Mesothelial cell of epicardium (in vitro differentiated cells): ENCODE results near the gene HDGFL2. TPM values are rescaled to one million over a fixed set of nuclear protein-coding genes. Genes with fewer than 3 reads are reported as not detected.
A peak's percentile ranks its signal among the peaks of the same experiment; 100 is the strongest.
"Not testable (repeated sequence)": the region's sequence is repeated elsewhere in the genome, so short reads cannot be mapped to it uniquely, and the experiment has no call there.

ENCODE experiments used
- DNase-seq, 2 experiments: peaks; one replicate each; pipeline ENCODE4 v3.0.0; 2021; ENCODE audit warnings: low spot score in 2 of 2; ENCODE audit not compliant: unreplicated experiment in 2 of 2
- H3K27ac Mint-ChIP-seq: 2 replicates; pipeline ENCODE4 v1.8.0; 2021; ENCODE audit warnings: mixed read lengths
- H3K27me3 Mint-ChIP-seq: 2 replicates; pipeline ENCODE4 v1.8.0; 2021; ENCODE audit warnings: low read depth, mixed read lengths
- H3K36me3 Mint-ChIP-seq: 2 replicates; pipeline ENCODE4 v1.8.0; 2021; ENCODE audit warnings: mixed read lengths
- H3K4me1 Mint-ChIP-seq: 2 replicates; pipeline ENCODE4 v1.8.0; 2021; ENCODE audit warnings: mixed read lengths
- H3K4me3 Mint-ChIP-seq: 2 replicates; pipeline ENCODE4 v1.8.0; 2021; ENCODE audit warnings: mild to moderate bottlenecking, moderate library complexity, mixed read lengths
- H3K9me3 Mint-ChIP-seq: 2 replicates; pipeline ENCODE4 v1.8.0; 2021; ENCODE audit warnings: mixed read lengths
- CTCF ChIP-seq: fragments of 200-600 bp; sonication (generic); IDR thresholded peaks from one replicate; pipeline ENCODE4 v1.5.0; 2021; ENCODE audit warnings: antibody characterized with exemption; ENCODE audit not compliant: unreplicated experiment
- total RNA-seq: library from RNA; stranded (reverse); gene quantifications from 3 replicates; pipeline ENCODE4 v1.2.1, GENCODE V29; 2021

Gene HDGFL2
- total RNA-seq, 1 donor from 2014 or later, result 91.3 TPM

DNA sequence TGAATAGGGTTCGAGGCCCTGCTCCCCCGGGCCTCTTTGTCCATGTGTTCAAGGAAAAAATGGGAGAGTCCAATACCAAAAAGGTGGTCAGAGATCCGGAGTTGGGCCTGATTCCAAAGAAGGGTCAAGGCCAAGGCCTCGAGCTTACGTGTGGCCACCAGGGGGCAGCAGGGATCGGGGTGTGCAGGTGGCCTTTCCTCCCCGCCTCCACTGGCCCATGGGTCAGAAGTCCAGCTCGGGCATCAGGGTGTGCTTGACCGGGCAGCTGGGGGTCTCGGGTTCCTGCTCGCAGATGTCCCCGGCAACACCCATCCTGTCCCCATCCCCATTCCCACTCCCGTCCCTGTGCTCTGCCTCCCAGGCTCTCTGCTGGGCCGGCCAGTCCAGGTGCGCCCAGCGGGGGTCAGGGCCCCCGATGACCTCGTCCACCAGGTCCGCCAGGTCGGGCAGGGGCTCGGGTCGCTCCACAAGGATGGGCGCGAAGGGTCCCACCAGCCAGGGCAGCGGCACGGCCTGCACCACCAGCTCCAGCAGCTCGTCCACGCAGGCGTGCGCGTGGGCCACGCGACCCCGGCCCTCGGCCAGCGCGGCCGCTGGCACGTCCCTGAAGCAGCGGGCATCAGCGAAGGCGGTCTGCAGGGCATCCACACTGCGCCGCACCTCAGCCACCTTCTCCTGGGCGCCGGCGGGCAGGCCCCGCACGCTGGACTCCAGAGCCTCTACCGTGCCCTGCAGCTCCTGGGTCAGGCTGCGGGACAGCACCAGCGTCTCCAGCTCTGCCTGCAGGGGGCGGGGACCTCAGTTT, 51.4 kb downstream of the HDGFL2 start:
- H3K27ac Mint-ChIP-seq, result no peak overlapping the region
- no peak for DNase-seq
- no peaks in the 10 kb centered on the region for H3K9me3 Mint-ChIP-seq
- H3K4me3 Mint-ChIP-seq, result no peak overlapping the region
- peaks cover 4% of the 10 kb centered on the region for H3K4me1 Mint-ChIP-seq
- no peaks in the 10 kb centered on the region for H3K27me3 Mint-ChIP-seq
- TF ChIP-seq CTCF, result peak; percentile 65
- no peaks in the 10 kb centered on the region for H3K36me3 Mint-ChIP-seq

DNA sequence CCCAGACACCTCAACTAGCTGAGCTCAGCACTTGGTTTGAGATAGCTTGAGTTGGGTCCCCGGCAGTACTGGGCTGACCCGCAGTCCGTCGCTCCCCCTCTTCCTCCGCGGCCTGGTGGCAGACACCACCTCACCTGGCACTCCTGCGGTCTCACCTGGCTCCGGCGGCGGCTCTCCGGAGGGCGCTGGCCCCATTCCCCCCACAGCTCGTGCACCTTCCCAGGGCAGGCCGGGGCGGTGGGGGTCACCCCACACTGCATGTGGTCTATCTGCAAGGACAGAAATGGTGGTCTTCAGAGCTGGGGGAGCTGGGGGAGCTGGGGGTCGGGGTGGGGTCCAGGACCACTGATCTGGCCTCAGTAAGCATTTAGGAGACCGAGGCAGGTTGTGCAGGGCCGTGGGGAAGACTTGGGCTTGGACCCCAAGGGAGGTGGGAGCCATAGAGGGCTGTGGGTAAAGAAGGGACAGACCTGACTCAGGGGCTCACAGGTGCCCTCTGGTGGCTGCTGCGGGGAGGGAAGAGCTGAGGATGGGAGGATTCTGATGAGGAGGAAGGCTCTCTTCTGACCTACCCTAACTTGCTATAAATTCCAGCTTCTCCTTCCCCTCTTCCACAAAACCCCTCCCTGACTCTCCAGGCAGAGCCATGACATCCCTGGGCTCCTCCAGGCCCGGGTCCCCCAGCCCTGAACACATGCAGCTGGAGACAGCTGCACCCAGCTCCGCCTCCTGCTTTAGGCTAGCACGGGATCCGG, 52.9 kb downstream of the HDGFL2 start:
- H3K27me3 Mint-ChIP-seq, result no peaks in the 10 kb centered on the region
- no peak overlapping the region for H3K27ac Mint-ChIP-seq
- DNase-seq, result peak in 1 of 2 experiments; percentile 71
- H3K9me3 Mint-ChIP-seq, result no peaks in the 10 kb centered on the region
- TF ChIP-seq CTCF, result no peak
- H3K4me3 Mint-ChIP-seq, result no peak overlapping the region
- H3K36me3 Mint-ChIP-seq, result no peaks in the 10 kb centered on the region
- peaks cover 1% of the 10 kb centered on the region for H3K4me1 Mint-ChIP-seq

GRCh38 chr19:4525563-4526002, 53.5 kb downstream of the HDGFL2 start:
- Mint-ChIP-seq H3K4me1 (no peaks in the 10 kb centered on the region), H3K9me3 (no peaks in the 10 kb centered on the region), H3K27me3 (peaks cover 2% of the 10 kb centered on the region), H3K4me3 (no peak overlapping the region), H3K36me3 (no peaks in the 10 kb centered on the region), H3K27ac (no peak overlapping the region)
- TF ChIP-seq CTCF, result no peak
- no peak for DNase-seq

- not testable (repeated sequence) for H3K36me3 Mint-ChIP-seq, DNase-seq, H3K27ac Mint-ChIP-seq, H3K27me3 Mint-ChIP-seq, H3K4me3 Mint-ChIP-seq, H3K4me1 Mint-ChIP-seq, H3K9me3 Mint-ChIP-seq
Measured at GRCh38 chr19:4527377-4527776, 55.3 kb downstream of the HDGFL2 start.

GRCh38 chr19:4528843-4529242, 56.7 kb downstream of the HDGFL2 start:
- H3K4me1 Mint-ChIP-seq, result no peaks in the 10 kb centered on the region
- no peaks in the 10 kb centered on the region for H3K9me3 Mint-ChIP-seq
- H3K27ac Mint-ChIP-seq, result no peak overlapping the region
- TF ChIP-seq CTCF, result no peak
- H3K36me3 Mint-ChIP-seq, result no peaks in the 10 kb centered on the region
- H3K4me3 Mint-ChIP-seq, result no peak overlapping the region
- peaks cover 7% of the 10 kb centered on the region for H3K27me3 Mint-ChIP-seq
- no peak for DNase-seq

GRCh38 chr19:4529924-4530522, 57.9 kb downstream of the HDGFL2 start:
- no peaks in the 10 kb centered on the region for H3K36me3 Mint-ChIP-seq
- TF ChIP-seq CTCF, result no peak
- no peak overlapping the region for H3K27ac Mint-ChIP-seq
- no peak overlapping the region for H3K4me3 Mint-ChIP-seq
- no peak for DNase-seq
- H3K9me3 Mint-ChIP-seq, result no peaks in the 10 kb centered on the region
- peaks cover 10% of the 10 kb centered on the region for H3K27me3 Mint-ChIP-seq
- H3K4me1 Mint-ChIP-seq, result no peaks in the 10 kb centered on the region
